Left hindlimb (tissue), 1 donor: ENCODE results near the gene S100A14.
A peak's percentile ranks its signal among the peaks of the same experiment; 100 is the strongest.
"Not testable (repeated sequence)": the region's sequence is repeated elsewhere in the genome, so short reads cannot be mapped to it uniquely, and the experiment has no call there.

Source experiments
- DNase-seq: peaks from one replicate; pipeline ENCODE4 v3.0.0-alpha.2; 2018

Gene S100A14

GRCh38 chr1:153583976-153584375 lies 32.1 kb downstream of the S100A14 start:
- DNase-seq, result no peak

- DNase-seq, result not testable (repeated sequence)
Measured at GRCh38 chr1:153583514-153583913, 32.6 kb downstream of the S100A14 start.

- DNase-seq, result not testable (repeated sequence)
Measured at GRCh38 chr1:153582836-153583235, 33.3 kb downstream of the S100A14 start.

GRCh38 chr1:153578936-153579335 lies 37.2 kb downstream of the S100A14 start:
- no peak for DNase-seq

GRCh38 chr1:153578490-153578889 lies 37.6 kb downstream of the S100A14 start:
- no peak for DNase-seq

GRCh38 chr1:153577624-153578051 lies 38.5 kb downstream of the S100A14 start:
- DNase-seq, result no peak

DNA sequence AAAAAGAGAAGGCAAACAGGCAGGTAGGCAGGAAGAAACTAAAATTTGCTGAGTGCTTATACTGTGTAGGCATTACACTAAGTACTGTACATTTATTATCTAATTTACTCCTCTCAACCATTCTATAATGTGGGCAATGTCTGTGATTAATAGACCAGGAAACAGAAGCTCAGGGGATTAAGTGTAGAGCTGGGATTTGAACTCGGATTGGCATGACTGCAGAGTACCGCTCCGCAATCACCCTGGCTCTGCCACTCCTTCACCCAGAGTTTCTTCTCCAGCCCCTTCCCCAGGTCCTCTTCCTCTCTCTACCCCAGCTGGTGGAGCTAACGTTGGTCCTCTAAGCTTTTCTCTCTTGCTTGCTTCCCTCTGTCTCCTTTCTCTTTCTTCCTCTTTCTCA lies 39.0 kb downstream of the S100A14 start:
- DNase-seq, result no peak

- not testable (repeated sequence) for DNase-seq
Measured at GRCh38 chr1:153575497-153575896, 40.6 kb downstream of the S100A14 start.

- not testable (repeated sequence) for DNase-seq
Measured at GRCh38 chr1:153575081-153575491, 41.0 kb downstream of the S100A14 start.

GRCh38 chr1:153573351-153573750 lies 42.8 kb downstream of the S100A14 start:
- no peak for DNase-seq

GRCh38 chr1:153572569-153573015 lies 43.5 kb downstream of the S100A14 start:
- DNase-seq, result peak; percentile 74

DNA sequence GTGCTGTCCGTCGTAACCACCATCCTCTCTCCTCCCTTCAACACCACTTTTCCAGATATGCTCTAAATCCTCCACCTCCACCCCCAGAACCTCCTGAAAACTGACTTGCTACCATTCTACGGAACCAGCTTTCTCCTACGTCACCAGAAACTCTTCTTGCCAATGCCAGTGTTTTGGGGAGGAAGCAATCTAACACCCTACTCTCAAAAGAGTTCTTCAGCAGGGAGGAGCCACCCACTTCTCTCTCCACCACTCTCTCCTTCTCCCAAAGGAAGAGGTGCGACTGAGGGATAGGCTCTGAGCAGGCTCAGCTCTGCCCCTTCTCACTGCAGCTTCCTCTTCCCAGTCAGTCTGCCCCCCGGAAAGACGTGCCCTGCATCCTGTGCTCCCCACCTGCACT lies 44.4 kb downstream of the S100A14 start:
- no peak for DNase-seq

GRCh38 chr1:153570874-153571273 lies 45.3 kb downstream of the S100A14 start:
- DNase-seq, result no peak

DNA sequence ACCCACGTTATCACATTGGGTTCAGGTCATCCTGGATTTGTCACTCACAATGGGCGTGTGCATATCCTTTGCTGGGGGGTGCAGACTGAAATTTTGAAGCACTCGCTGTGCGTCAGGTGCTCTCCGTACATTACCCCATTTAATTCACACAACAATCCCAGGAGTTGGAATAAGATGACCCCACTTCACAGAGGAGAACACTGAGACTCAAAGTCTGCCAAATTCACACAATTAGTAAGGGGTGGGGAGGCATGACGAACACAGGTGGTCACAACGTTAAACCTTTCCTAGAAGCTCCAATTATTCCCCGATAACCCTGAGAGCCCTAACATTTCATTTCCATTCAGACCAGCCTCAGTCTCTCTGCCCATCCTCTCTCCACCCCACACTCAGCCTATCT lies 46.7 kb downstream of the S100A14 start:
- no peak for DNase-seq

GRCh38 chr1:153568367-153569099 lies 47.6 kb downstream of the S100A14 start:
- peak; percentile 90 for DNase-seq

- no peak for DNase-seq
Measured at GRCh38 chr1:153567621-153568366, 48.3 kb downstream of the S100A14 start.

DNA sequence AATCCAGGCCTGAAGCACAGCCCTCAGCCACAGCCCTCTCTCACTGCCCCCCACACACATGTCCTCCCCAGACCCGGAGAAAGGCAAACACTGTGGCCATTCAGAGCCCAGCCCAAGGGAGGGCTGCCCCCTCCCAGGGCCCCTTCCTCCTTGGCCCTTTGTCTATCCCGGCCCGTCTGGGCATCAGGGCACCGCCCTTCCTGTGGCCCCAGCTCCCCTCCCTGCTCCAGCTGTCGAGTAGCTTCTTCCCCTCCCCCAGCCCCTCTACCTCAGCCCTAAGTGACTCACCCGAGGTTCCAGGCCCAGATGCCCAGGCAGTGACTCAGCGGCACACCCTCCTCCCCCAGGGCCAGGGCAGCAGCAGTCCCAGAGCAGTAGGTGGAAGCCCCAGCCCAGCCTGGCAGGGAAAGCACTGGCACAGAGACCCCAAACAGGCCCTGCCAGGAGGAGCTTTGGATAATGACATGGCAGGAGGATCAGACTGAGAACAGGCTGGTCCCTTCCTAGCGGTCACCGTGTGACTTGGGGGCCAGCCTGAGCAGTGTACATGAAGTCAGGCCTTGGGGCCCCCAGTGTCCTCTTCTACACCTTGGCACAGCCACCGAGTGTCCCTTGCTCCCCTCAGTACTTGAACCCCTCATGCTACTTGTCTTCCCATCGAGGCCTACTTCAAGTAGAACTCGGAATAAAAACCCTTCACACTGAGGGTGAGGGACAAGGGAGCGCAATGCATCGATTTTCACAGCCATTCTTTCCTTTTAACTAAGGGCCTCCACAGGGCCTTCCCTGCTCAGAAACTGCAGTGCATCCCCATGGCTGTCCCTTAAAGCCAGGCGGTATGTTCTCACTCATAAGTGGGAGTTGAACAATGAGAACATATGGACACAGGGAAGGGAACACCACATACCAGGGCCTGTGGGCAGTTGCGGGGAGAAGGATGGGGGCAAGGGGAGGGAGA lies 49.4 kb downstream of the S100A14 start:
- peak; percentile 94 for DNase-seq

- no peak for DNase-seq
Measured at GRCh38 chr1:153565529-153566374, 50.4 kb downstream of the S100A14 start, which contains the start of gene S100A2. Gene S100A2 (minus strand): TSS chr1:153565844. CDS start chr1:153563877, 1,967 bp downstream.
